Vagina (tissue), 2 donors: ENCODE results near the gene MAN1C1.

Experiments
- CTCF ChIP-seq, 3 experiments: fragments of 450-650 bp in 2 of 3; fragments of 200-600 bp in 1 of 3; sonication (generic) in 1 of 3; IDR thresholded peaks; one replicate each; pipeline ENCODE4 v1.5.1; 2017 to 2019; ENCODE audit warnings: antibody characterized with exemption in 3 of 3, mild to moderate bottlenecking in 2 of 3, moderate library complexity in 2 of 3
- POLR2A ChIP-seq, 2 donors: fragments of 450-650 bp; IDR thresholded peaks; one replicate each; pipeline ENCODE4 v1.6.1; 2017; ENCODE audit warnings: antibody characterized with exemption in 2 of 2, mild to moderate bottlenecking in 2 of 2, moderate library complexity in 2 of 2

GRCh38 chr1:25715888-25716287 is 99.3 kb downstream of the MAN1C1 start:
- TF ChIP-seq CTCF (IDR thresholded peaks at IDR 0.05) (no peak), POLR2A (IDR thresholded peaks at IDR 0.05) (no peak)
